NK-92 treated with Interleukin-12 subunit alpha and Interleukin-12 subunit beta, amount 100 ng/mL, for 24 hours (cell line): ENCODE measurements around the gene URB2.

ENCODE experiments used
- DNase-seq: peaks from one replicate; lab custom pipeline; 2025; lab: John Stamatoyannopoulos, UW

Gene URB2

DNA sequence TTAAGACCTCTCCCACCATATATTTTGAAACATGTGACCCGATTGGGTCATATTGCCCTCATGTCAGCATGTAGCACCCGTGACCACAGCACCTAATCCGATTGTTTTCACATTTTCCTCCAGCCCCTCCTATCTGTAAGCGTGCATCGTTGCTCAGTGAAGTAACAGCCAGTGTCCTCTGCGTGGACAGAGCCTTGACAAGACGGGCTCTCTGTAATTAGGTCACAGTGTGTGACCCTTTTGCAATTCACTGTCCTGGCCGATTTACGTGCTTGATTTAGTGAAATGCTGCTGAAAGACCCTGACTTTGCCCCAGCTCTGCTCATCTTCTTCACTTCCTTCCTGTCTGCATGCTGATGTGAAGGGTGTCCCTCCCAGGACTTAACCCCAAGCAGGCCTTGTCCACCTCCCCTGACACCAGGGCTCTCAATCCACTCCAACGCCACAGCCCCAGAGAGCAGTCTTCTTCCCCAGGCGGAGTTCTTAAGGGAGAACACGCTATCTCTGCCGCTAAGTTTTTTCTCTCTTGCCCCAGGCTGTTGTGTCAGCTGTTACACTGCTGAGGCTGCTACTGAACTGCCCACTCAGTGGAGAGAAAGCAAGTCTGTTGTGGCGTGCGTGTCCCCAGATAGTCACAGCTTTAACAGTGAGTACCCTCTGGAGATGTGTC is 19.4 kb downstream of the URB2 start:
- no peak for DNase-seq

DNA sequence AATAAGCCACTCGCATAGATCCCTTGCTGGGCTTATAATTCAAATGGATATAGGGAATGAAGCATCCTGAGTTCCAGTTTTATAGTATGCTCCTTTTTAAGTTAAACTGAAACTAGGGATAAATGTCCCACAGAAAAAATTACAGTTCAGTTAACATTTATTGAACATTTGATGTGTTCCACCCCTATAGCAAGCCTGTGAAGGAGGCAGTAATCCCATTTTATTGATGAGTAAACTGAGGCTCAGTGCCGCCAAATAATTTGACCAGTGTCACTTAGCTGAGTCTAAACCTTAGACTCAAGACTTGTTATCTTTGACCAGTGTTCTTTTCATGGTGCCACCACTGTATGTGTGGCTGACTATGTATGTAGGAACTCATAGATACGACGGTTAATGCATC is 22.4 kb downstream of the URB2 start:
- DNase-seq, result no peak

DNA sequence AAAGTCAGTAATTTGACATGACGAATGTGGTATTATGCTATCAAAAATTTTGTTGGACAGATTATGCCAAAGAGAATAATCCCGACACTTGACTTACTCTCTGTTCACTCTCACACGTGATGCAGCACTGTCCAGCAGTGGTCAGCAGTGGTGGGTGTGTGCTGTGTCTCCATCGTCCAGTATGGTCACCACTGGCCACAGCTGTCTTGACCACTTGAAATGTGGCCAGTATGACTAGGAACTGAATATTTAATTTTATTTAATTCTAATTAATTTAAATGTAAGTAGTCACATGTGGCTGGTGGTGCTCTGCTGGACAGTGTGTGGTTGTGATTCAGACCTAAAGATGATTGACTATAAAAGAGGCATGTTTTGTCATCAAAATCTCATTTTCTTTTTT is 24.0 kb downstream of the URB2 start:
- DNase-seq, result no peak

DNA sequence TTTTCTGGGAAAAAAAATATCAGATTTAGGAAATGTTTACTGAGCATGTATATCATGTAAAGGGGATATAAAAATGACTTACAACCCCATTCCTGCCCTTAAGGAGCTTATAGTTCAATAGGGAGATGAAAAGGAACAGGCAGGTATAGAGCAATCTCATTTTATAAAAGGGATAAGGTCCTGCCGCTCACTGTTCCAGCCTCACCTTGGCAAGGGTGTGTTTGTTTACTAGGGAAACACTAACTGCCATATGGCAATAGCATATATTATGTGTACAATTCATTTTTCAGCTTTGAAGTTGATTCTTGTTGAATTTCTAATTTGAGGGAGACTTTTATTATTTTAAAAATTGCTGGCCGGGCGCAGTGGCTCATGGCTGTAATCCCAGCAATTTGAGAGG is 25.5 kb downstream of the URB2 start:
- DNase-seq, result no peak

DNA sequence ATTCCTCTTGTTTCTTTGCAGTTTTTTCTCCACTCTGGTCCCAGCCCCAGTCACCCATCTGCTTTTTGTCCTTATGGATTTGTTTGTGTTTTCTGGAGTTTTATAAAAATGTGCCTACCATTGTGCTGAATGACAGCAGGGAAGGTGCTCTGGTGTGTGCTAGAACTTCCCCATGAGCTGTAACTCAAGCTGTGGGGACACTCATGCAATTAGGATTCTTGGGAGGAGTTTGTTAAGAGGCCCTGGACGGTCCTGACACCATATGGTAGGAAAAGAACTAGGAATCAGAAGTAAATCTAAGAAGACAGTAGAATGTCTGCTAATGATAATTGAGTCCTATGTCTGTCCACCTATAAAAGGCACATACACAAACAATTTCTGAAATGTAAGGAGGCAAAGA is 27.4 kb downstream of the URB2 start:
- DNase-seq, result no peak

DNA sequence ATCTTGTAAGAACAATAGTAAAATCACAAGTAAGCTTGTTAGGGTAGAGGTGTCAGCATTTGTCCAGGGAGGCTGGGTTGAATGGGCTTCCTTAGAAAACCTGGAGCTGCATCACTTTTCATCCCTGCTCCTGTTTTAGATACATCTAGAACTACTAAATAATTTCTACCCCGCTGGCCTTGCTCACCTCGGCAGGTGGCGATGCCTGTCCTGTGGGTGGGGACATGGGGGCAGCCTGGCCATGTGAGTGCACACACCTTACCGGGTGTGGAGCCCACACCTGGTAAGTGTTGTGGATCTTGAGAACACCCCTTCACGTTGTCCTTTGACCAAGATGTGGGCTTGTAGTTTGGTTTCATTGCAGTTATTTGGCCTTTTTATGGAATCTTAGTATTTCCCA is 29.7 kb downstream of the URB2 start:
- no peak for DNase-seq

DNA sequence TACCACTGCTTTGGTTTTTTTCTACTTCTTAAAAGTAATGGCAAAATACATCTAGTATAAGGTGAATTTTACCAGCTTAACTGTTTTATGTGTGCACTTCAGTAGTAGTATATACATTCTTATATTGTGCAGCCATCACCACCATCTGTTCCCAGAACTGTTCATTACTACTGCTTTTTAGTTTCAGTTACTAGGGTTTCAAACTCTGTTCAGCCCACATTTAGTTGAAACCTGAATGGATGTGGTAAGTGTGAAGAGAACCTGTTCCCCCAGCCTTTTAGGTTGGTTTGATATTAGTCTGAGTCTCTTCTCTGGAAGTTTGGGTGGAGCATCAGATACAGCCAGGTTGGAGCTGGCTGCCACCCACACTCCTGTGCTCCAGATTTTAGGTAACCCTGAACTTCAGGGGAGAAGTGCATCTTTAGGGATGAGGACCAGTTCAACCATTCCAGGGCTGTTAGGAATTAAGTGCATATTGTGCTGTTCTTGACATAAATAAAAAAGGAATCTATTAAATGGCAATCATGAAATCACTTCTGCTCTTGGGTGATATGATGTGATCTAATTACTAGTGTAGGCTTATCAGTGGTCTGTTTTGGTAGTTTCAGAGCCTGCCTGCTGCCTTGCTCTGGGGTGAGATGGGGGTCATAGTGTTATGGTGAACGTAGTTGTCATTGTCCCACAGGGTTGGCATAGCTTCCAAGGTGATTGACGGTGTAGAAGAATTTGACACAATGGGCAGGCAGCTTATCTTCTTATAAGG is 32.1 kb downstream of the URB2 start:
- DNase-seq, result no peak

DNA sequence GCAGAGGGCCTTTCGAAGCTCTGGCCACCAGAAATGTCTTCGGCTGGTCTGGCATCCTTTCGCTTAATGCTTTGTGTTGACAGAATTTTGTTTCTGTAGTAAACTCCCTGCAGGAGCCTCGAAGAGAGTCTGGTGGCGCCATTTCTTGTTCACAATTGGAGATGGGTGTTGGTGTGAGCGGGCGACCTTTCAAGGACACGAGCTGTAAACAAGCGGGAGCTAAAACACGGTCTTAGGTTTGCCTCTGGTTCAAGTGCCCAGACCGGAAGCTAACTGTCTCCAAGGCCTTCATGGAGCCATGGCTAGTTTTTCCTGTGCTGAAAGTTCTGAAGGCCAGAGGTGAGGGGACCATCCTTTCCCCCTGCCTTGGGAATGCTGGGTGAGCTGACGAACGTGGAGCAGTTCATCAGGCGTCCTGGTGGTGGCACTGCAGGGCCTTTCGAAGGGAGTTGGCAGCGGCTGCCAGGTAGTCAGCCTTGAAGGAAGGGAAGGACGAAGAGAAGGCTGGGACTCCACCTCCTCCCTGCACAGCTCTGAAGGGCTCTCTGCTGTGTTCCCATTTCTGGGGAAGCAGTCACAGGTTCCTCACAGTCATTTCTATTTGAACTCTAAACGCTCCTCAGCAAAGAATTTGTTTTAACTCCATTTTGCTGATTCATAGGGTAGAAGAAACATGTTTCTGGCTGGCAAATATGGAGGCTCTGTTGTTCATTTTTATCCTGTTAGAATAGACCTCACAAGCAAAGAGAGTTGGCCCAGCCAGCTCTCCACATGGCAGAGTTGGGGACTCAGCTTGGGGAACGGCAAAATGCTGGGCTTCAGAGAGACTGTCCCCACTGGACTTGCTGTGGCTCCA is 35.2 kb downstream of the URB2 start:
- peak; percentile 16 for DNase-seq

DNA sequence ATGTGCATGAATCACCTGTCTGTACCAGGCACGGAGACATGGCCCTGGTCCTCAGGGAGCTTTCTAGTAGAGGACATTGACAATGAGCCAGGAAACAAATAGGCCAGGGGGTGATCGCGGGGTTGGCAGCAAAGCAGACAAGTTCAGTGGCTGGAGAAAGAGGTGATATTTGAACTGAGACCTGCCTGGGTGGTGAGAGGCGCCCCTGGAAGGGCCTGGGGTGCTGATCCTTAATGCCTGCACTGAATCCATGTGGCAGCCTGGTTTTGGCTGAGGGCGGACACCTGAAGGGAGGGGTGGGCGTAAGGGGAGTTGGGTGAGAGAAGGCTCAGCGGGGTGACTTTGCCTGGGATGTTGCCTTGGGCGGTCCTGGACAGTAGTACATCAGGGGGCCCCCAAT is 35.9 kb downstream of the URB2 start:
- no peak for DNase-seq

DNA sequence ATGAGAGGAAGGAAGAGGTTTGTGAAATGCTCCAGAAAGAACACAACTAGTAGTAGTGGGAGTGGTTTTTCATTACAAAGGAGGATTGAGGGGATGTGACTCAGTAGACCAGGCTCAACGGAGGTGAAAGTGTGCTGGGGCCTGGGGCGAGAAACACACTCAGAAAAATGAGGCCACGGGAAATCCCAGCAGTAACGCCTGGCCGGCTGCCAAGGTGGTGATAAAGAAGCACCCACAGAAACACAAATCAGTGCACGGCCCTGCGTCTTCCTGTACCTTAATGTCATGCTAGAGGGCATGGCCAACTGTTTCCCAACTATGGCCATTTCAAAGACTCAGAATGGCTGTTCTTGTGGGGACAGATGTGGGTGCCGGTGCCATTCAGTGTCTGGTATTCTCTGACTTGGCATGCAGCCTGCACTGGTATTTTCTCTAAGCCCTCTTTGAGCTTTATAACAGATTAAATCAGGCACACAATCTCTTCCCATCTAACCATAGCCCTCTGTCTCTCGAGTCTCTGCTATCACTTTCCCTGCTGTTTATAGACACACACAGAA is 38.2 kb downstream of the URB2 start:
- no peak for DNase-seq

DNA sequence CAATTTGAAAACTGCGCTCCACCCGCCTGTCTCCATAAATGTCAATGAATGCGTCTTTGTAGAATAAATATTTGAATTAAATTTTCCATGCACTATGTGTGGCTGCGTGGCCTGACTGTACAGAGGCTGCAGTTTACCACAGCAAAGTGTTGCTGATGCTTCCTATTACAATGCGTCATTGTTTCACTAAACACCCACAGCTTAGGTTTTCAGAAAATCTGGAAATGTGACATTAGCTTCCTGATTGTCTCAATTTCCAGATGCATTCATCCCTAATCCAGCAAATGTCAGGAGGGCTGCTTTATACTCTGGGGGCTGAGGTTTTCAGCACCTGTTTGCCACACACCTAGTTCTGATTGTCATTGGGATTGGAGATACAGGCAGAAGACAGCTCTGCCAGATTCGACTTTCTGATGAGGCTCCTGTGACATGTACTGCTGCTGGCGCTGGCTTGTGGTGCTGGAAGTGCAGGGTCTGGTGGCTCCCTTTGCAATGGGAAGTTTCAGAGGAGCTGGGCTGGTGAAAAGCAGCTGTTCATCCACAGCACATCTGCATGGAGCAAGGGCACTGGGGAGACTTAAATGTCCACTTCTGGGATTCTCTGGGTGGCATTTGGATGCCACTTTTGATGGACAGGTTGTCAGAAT is 40.0 kb downstream of the URB2 start:
- DNase-seq, result no peak

DNA sequence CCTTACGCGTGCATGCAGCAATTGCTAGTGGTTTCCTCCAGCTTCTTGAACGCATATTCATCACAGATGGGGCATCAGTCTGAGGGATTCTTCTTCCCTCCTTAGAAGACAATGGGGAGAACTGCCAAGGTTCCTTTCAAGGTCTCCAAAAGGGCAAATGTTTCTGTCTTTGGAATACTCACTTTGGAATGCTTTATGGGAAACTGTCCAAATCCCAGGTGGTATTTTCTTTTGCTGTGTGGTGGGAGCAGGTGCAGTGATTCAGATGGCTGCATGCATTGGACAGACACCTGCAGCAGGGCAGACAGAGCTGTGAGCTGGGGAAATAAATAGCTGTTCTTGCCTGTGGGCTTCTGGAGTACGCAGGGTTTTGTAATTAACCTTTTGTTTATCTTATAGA is 40.5 kb downstream of the URB2 start:
- no peak for DNase-seq

DNA sequence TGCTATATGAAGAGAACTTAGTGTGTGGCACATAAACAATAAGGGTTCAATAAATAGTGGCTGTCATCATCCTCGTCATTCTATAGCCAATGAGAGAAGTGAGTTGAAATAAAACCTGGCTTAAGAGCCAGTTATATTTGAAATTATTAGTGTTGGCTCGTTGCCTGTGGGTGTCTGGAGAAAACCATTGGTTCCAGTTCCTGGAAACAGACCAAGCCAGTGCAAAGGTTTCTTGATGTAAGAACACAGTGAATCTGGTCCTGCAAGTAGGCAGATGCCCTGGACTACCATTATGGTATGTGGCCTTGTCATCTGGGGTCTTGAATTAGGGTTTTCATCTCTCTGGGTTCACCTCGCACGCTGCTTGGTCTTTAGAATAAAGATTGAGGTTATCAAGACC is 43.3 kb downstream of the URB2 start:
- no peak for DNase-seq

DNA sequence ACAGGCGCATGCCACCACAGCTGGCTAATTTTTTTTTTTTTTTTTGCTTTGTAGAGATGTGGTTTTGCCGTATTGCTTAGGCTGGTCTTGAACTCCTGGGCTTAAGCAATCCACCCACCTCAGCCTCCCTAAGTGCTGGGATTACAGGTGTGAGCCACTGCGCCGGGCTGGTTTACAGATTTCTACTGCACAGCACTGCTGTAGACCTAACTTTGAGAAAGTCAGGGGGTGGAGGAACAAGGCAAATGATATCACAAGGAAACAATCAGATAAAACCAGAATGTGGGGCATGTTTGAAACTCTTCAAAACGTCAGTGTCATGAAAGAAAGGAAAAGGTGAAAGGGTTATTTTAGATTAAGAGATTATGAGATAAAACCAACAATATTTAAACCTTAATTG is 45.3 kb downstream of the URB2 start:
- no peak for DNase-seq

DNA sequence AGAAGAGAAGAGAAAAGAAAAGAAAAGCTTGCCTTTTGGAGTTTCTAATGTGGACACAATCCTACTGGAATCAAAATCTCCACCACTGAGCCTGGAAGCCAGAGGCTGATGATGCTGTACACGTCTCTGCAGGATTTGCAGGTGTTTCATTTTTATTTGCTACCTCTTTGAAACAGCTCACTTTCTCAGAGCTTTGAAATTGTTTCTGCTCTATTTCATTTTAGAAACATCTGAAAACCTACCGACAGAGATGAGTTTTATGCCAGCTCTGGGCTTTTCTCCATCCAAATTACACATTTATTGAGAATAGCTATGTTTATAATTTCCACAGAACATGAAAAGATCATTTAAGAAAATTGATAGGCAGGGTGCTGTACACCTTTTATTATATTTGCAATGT is 46.2 kb downstream of the URB2 start:
- no peak for DNase-seq

DNA sequence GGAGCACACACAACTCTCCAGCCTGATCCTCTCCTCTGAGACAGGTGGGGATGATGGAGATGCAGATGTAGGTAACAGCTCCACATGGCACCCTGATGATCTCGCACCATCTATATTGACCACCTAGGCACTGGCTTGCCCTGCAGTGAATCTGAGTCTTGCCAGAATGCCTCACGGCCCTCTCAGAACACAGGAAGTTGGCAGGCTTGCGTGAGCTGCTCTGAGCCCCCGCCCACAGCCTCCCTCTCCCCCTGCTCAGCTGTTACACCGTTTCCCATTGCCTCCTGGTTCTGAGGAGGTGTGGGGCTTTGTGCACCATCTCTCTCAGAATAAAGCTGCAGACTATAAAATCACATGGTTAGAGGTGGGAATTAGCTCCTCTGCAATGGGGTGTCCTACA is 48.0 kb downstream of the URB2 start:
- DNase-seq, result no peak

DNA sequence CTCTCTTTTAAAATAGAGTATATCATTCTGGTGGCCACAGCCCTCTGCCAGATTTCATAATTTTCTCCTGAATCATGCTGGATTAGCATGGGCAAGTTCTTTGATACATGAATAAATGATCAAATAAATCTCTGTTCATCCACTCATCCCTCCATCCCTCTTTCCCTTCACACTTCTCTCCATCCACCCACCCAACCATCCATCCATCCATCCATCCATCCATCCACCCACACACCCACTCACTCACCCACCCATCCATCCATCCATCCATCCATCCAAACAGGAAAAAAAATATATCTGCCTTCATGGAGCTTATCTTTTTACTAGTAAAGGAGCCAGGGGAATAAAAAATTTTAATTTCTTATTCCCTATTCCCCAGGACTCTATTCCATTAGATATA is 49.3 kb downstream of the URB2 start:
- no peak for DNase-seq

DNA sequence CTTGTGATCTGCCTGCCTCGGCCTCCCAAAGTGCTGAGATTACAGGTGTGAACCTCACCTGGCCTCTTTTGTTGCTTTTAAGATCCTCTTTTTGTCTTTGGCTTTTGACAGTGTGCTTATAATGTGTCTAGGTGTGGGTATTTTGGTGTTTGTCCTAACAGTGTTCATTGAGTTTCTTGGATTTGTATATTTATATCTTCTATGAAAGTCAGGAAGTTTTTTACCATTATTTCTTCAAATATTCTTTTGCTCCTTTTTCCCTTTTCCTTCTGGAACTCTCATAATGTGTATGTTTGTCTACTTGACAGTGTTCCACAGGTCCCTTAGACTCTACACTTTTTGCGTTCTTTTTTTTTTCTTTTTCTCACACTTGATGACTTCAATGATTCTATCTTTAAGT is 59.1 kb downstream of the URB2 start:
- no peak for DNase-seq

DNA sequence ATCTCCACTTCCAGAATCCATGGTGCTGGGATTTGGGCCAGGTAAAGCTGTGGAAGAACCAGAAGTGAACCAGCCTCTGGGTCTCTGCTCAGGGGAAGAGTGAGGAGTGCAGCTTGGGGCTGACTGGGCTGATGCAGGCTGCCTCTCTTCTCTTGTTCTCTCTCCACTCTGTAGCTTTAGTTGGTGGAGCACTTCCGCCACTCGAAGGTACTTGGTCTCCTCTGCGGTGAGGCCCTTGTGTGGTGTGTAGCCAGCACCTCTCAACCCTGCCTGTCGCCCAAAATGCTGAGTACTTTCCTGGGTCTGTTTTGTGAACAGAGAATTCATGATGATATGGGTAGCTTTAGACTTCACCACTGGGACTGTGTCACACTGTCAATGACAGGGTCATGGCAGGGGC is 63.2 kb downstream of the URB2 start:
- no peak for DNase-seq

DNA sequence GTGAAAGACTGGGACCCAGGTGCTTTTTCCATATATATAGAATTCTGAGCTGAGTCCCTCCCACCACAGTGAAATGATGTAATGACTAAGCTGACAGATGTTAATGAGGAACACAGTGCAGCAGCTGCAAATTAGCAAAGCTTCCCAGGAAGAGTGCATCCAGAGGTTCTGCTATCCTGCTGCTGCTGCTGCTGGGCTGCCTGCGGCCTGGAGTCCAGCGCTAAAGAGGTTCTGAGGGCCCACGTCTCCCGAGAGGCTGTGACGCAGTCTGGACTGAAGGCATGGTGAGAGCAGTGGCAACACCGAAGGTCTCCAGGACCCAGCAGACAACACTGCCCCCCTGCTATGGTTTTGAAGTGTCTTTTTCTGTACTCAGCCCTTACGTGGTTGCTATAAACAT is 63.9 kb downstream of the URB2 start:
- no peak for DNase-seq

DNA sequence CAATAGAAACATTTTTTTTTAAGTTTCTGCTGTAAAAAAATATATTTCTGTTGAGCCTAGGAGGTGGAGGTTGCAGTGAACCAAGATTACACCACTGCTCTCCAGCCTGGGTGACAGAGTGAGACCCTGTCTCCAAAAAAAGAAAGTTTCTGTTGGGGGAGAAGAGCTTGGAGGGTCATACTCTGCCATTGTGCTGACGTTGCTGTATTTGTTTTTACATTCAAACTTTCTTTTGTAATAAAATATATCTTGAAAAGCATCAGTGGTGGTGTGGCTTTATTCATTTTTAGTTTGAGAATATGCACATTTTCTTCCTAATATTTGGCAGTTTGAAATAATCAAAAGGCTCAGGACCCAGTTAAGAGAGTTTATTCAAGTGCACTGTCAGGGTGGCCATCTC is 64.6 kb downstream of the URB2 start:
- no peak for DNase-seq

DNA sequence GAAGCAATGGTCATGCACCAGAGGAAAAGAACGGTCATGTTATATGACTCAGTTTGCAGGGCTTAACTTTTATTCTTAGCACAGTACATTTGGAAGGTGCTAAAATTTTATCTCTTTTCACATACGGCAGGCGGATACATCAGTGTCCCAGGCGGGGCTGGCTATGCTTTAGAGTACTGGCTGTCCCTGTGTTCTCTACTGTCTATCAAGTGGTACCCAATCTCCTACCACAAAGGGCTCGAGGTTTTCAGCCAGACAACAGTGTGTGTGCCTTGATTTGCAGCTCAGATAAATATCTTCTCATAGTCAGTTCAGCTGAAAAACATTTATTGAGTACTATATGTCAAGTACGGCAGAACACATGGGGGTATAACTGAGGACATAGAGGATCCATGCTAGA is 65.3 kb downstream of the URB2 start:
- no peak for DNase-seq
